Stimulated activated CD4-positive, alpha-beta T cell treated with anti-CD3 and anti-CD28 coated beads, Interleukin-15, amount 100 ng/mL, for 1 hour (primary cell): ENCODE measurements around the gene RPP14.
A peak's percentile ranks its signal among the peaks of the same experiment; 100 is the strongest.
"Not testable (repeated sequence)": the region's sequence is repeated elsewhere in the genome, so short reads cannot be mapped to it uniquely, and the experiment has no call there.

Source experiments
- DNase-seq, 2 donors: peaks; one replicate each; pipeline ENCODE4 v3.0.0-alpha.2; 2020; ENCODE audit warnings: low read depth in 1 of 2, low spot score in 1 of 2

Gene RPP14

DNA sequence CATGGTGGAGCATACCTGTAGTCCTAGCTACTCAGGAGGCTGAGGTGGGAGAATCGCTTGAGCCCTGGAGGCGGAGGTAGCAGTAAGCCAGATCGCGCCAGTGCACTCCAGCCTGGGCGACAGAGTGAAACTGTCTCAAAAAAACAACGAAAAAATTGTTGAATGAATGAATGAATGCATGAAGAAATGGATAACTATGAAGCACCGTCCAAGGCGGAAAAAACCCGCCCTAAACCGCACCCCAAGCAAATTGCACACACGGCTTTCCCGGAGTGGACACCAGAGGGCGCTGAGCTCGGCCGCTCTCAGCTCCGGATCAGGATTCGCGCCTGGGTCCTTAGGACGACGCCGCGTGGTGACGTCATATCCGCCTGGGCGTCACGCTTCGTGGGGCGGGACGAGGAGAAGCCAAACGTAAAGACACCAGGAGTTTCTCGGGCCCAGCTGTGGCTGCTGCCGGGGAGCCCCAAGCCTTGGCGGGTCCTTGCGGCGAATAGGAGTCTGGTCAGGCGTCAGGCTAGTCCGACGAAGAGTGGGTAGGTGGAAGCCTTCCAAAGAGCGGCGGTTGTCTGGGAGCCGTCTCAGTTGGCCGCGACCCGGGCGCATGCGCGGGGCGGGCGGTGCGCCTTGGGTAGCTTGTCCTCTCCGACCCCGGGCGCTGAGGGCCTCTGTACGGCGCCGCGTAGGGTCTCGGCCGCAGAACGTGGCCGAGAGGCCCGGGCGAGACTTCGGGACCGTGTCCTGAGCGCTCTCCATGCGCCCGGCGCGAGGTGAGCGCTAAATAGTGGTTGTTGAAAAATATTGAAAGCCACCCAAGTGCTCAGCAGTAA is at the start of gene RPP14, which contains the start of gene HTD2:
TSS of gene RPP14 (plus strand) at position 364 of the 830 bp plus-strand sequence. CDS start 4,085 bp downstream, outside the sequence.
TSS of gene HTD2 (plus strand) at position 639 of the 830 bp plus-strand sequence. CDS start 11,094 bp downstream, outside the sequence.
- peak; percentile 94 to 98 for DNase-seq

DNA sequence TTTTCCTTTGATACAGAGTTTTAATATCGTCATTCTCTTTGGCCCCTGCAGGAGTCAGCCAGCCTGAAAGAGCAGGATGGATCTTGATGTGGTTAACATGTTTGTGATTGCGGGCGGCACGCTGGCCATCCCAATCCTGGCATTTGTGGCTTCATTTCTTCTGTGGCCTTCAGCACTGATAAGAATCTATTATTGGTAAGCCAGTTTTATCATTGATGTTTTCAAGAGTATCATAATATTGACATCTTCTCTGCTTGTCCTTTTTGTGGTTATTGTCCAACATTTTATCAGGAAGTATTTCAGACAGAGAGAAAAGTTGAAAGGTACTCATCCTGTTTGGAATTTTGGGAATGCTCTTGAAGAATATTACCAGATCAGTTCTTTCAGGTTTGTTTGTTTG is 49.5 kb upstream of the RPP14 start:
- DNase-seq = no peak

DNA sequence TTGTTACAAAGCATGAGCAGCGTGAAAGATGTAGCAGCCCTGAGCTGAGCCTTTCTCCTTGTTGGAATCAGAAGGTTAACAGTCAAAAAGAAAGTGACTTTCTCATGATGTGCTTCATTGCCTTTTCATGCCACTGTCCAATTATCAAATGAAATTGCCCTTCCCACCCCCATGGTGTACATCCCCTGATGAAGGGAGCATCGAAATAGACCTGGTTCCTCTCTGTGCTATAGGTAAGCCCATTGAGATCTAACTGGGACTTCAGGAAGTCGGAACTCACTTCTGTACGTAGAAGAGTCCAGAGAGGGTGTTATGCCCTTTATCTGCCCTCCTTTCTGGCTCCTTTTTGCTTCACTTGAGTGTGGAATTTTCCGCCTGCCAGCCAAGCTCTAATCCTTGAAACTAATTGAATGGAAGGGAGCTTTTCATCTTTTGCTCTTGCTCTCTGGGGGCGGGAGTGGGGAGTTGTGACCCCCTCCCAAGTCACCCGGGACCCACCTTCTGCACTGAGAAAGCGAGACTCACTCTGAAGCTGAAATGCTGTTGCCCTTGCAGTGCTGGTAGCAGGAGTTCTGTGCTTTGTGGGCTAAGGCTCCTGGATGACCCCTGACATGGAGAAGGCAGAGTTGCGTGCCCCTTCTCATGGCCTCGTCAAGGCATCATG is 47.5 kb upstream of the RPP14 start:
- DNase-seq = no peak

DNA sequence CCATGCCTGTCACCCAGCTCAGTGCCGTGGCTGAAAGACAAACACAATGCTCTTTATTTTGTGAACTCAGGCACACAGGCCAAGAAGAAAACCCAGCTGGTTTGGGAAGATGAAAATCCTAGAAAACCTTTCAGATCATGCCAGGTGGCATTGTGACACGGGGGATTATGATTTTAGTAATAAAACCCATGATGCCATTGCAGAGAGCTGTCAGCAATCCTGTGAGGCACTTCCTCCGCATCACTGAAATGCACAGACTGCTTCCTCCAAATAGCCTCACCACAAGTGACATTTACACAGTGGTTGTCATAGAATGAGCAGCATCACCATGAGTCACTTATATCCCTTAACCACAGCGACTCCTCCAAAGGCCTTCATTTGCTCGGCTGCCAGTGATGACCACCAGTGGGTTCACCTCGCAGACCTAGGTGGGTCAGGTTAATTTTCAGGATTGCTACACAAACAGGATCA is 45.7 kb upstream of the RPP14 start:
- DNase-seq = no peak

DNA sequence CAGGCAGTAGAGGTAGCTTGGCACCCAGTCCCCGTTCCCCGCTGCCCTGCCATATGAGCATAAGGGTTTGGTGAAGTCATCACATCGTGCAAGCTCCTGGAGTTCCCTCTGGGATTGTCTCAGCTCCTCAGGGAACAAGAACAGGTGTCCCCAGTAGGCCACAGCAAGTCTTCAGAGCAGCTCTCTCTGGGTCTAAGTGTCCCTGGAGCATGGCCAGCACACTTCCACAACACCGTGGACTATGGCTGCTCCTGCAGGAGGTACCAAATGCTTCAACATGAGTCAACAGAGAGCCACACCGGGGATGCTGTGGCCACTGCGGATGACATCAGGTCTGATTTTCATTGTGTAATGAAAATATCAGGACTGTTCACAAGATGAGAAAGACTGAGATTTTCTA is 45.3 kb upstream of the RPP14 start:
- DNase-seq = no peak

DNA sequence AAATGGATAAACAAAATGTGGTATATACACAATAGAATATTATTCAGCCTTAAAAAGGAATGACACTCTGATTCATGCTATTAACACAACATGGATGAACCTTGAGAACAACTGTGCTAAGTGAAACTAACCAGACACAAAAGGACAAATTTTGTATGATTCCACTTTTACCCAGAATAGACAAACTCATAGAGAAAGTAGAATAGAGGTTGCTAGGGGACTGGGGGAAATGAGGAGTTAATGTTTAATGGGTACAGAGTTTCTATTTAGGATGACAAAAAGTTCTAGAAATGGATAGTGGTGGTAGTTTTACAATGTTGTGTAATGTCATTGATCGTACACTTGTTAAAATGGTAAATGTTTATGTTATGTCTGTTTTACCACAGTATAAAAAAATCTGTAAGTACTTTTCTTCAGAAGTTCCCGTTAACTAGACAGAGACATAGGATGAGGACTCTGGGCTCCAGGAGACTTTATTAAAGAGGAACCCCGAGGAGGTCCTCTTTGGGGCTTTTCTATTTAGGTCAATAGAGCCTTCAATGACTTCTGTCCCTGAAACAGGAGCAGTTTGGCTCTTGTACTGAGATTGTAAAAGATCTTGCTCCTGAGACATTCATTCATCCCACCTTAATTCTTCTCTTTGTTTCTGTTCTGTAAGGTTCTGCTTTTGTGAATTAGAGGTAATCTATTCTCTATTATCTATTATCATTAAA is 43.9 kb upstream of the RPP14 start:
- DNase-seq = no peak

DNA sequence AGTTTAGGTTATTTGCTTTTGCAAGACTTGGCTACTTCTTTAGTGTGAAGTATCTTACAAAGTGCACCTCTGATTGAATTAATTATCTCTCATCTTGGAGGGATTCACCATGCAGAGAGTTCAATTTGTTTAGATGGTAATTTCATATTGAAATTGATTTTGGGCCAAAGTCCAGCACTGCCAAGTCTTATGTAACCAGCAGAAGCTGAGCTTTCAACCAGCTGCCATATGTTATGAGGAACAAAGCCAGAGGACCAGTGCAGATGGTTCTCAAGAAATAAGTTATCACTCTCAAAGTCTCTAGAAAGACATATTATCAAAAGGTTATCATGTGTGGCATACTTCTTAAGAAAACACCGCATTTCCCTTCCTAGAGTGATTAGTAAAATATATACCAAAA is 39.5 kb upstream of the RPP14 start:
- no peak for DNase-seq

DNA sequence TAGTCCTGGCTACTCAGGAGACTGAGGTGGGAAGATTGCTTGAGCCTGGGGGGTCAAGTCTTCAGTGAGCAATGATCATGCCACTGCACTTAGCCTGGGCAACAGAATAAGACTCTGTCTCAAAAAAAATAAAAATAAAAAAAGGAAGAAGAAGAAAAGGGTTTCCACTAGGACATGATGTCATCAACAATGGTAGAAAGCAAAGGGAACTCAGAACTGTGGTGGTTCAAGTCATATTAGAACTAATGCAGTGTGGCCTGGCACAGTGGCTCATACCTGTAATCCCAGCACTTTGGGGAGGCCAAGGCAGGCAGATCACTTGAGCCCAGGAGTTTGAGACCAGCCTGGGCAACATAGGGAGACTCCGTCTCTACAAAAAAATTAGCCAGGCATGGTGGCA is 38.5 kb upstream of the RPP14 start:
- not testable (repeated sequence) for DNase-seq

DNA sequence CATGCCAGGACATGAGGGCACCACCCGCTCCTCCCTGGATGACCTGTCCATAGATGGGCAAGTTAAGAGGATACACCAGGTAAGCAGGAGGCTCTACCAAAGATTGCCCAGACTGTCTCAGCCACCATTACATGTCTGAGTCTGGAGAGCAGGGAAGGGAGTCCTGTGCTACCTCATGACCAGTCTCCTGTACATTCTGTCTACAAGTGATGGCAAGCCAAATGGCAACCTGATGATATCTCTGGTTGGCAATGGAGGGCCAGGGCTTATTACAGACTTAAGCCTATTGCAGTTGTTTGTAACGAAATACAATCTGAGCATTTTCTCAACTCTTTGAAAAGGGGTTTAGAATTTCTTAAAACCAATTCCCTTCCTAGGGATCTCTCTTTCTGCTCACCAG is 36.7 kb upstream of the RPP14 start:
- DNase-seq = no peak

DNA sequence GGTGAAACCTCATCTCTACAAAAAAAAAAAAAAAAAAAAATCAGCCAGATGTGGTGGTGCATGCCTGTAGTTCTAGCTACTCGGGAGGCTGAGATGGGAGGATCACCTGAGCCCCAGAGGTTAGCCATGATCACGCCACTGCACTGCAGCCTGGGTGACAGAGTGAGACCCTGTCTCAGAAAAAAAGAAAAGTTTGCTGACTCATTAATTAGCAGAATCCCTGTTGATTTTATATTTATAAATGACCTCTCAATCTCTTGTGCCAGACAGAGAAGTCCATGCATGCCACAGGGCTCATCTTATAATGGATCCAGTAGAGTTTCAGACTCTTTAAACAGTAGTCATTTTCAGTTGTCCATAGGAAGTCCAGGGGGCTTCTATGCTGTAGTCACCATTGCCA is 35.6 kb upstream of the RPP14 start:
- no peak for DNase-seq

DNA sequence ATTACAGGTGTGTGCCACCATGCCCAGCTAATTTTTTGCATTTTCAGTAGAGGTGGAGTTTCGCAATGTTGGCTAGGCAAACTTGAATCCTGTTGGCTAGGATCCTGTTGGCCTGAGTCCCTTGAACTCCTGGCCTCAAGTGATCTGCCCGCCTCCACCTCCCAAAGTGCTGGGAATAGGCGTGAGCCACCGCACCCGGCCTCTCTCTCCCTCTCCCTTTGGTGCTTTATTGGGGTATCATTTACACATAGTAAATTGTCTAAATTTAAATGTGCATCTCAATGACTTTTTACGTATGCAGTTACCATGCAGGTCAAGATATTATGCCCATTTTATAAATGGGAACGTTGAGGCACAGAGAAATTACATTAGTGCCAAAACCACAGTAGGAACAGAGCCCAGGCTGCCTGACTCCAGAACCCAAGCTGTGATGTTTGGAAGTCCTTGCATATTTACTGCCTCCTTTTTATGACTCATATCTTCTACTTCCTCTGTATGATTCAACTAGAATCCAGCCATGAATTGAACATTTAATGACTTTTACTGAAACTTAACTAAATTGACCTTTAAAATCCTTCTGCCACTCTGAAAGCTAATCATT is 34.0 kb upstream of the RPP14 start:
- no peak for DNase-seq

DNA sequence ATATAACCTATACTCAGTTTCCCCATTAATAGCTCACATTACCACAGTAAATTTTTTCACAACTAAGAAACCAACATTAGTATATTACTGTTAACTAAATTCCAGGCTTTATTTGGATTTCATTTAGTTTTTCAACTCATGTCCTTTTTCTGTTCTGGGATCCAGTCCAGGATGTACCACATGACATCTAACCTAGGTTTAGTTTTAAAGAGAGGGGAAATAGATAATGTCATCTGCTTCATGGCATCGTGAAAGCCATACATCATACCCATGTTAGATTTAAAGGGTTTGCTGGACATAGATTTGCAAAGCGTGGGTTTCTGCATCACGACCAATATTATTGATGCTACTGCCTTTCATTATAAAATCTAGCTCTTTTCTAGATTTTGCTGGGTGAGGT is 33.2 kb upstream of the RPP14 start:
- no peak for DNase-seq

DNA sequence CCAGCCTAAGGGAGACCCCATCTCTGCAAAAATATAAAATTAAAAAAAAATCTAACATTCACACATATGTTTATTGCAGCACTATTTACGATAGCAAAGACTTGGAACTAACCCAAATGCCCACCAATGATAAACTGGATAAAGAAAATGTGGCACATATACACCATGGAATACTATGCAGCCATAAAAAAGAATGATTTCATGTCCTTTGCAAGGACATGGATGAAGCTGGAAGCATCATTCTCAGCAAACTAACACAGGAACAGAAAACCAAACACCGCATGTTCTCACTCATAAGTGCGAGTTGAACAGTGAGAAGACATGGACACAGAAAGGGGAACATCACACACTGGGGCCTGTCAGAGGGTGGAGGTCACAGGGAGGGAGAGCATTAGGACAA is 32.7 kb upstream of the RPP14 start:
- not testable (repeated sequence) for DNase-seq

DNA sequence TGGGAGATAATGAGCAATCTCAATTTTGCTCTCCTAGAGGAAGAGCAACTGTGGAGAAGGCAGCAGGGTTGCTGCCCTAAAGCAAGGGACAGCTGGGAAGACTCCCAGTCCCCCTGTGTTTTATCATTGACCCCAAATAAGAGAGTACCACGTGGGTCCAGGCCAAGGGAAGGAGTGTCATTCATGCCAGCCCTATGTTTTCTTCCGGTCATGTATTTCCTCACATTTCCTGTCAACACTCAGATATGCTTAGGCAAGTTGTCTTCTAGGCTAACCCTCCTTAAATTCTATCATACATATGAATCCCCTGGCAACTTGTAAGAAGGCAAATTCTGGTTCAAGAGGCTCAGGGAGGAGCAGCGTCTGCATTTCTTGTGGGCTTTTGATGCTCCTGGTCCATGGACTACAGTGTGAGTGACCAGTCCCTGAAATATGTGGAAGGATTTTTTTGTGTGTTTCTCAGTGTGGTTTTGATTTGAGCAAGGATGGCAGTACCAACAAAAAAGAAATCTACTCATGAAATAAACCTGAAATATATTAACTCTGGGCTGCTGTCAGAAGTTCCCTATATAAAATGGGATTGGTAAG is 31.9 kb upstream of the RPP14 start:
- DNase-seq = no peak

DNA sequence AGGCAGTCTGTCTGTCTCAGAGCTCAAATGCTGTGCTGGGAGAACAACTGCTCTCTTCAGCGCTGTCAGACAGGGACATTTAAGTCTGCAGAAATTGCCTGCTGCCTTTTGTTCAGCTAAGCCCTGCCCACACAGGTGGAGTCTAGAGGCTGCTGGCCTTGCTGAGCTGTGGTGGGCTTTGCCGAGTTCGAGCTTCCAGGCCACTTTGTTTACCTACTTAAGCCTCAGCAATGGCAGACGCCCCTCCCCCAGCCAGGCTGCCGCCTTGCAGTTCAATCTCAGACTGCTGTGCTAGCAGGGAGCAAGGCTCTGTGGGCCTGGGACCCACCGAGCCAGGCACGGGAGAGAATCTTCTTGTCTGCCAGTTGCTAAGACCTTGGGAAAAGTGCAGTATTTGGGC is 25.0 kb upstream of the RPP14 start:
- no peak for DNase-seq

DNA sequence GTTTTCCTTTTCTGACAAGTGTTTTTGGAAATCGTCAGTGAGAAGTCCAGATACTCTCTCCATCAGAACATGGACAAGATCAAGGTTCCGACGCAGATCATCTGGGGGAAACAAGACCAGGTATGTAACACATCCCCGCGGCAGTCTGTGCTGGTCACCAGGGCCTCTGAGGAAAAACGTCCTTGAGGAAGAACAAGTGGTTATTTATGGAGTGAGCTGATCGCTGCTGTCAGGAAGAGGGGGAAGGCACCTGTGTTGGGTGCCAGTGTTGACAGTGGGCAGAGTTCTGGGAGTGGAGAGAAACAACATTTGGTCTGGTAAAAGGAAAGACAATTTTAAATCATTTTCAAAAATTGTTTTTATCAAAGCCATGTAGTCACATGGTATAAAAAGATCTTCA is 20.7 kb upstream of the RPP14 start:
- DNase-seq = no peak

DNA sequence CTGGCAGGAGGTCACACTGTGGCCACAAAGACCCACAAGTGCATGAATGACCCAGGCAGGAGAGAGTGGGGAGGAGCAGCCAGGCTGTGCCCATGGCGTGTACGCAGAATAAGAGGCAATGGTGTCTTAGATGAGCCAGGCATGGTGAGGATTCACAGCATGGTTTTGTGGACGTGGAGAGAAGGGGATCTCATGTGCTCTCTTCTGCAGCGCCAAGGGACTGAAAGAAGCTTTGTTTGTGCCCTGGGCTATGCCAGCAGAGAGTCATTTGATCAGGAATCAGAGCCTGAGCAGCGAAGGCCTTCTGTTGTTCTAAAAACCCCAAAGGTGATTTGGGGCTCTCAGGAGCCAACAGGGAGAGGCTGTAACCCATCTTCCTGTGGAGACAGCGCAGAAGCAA is 18.7 kb upstream of the RPP14 start:
- DNase-seq = no peak

DNA sequence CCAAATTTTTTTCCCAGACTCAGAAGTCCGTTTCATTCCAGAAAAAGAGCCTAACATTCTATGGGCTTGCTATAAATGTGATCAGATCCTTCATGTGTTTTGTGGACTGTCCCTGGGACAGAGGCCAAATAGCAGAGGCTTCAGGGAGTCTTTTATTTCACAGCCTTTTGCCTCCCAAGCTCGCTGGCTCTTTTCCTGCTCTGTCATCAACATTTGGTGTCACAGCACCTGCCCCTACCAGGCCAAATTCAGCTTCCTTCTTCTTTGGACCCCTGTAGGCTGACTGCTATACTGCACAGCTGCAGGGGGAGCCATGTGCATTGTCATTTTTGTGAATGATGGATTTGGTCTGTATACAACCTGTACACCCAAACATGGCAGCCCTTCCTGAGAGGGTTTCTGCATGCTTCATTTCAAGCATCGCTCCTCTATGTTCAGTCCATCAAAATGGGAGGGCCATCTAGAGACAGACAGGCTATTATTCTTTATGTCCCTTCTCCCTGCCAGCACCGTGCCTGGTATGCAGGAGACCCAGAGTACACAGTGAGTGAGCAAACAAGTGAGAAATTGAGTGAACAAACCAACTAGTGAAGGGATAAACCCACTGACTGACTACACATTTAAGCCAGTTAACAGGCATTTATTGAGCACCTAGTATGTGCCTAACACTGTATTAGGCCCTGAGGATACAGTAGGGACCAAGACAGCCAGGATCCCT is 17.9 kb upstream of the RPP14 start:
- DNase-seq = no peak

DNA sequence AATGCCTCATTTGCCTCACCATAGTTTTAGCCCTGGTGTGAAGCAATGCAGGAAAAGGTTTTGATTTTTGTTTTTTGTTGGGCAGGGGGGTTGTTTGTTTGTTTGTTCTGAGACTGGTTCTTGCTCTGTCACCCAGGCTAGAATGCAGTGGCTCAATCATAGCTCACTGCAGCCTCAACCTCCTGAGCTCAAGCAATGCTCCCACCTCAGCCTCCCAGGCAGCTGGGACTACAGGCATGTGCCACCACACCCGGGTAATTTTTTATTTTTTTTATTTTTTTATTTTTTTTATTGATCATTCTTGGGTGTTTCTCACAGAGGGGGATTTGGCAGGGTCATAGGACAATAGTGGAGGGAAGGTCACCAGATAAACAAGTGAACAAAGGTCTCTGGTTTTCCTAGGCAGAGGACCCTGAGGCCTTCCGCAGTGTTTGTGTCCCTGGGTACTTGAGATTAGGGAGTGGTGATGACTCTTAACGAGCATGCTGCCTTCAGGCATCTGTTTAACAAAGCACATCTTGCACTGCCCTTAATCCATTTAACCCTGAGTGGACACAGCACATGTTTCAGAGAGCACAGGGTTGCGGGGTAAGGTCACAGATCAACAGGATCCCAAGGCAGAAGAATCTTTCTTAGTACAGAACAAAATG is 17.0 kb upstream of the RPP14 start:
- not testable (repeated sequence) for DNase-seq

DNA sequence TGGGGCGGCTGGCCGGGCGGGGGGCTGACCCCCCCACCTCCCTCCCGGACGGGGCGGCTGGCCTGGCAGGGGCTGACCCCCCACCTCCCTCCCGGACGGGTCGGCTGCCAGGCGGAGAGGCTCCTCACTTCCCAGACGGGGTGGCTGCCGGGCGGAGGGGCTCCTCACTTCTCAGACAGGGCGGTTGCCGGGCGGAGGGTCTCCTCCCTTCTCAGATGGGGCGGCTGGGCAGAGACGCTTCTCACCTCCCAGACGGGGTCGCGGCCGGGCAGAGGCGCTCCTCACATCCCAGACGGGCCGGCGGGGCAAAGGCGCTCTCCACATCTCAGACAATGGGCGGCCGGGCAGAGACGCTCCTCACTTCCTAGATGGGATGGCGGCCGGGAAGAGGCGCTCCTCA is 15.6 kb upstream of the RPP14 start:
- not testable (repeated sequence) for DNase-seq
